ENCODE measurements around the gene MED27.

The MED27 gene

DNA sequence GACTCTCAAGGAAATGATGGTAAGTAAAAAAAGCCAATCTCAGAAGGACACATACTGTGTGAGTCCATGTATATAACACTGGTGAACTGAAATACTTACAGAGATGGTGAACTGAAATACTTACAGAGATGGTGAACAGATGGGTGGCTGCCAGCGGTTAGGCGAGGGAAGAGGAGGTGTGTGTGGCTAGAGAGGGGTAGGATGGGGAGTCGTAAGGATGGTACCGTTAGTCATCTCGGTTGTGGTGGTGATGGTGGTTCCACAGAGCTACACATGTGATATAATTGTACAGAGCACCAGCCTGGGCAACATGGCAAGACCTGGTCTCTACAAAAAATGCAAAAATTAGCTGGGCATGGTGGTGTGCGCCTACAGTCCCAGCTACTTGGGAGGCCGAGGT, 226.2 kb downstream of the MED27 start:
- no peak for DNase-seq (ENCODE audit: low spot score)

DNA sequence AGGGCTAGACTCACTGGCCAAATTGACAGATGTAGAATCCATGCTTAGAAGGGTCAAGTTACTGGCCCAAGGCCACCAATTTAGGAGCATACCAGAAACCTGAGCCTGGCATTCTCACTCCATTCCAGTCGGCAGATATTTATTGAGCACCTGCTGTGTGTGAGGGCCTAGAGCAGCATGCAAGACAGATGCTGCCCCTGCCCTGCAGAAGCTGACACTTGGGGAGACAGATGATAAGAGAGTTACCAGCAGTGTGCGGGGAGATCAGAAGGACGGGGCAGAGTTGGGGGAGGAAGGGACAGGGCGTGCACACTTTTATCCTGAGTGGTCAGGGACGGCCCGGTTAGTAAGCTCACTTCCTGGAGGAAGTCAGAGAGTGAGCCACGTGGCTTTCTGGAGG, 228.3 kb downstream of the MED27 start:
- DNase-seq (ENCODE audit: low spot score) = no peak

DNA sequence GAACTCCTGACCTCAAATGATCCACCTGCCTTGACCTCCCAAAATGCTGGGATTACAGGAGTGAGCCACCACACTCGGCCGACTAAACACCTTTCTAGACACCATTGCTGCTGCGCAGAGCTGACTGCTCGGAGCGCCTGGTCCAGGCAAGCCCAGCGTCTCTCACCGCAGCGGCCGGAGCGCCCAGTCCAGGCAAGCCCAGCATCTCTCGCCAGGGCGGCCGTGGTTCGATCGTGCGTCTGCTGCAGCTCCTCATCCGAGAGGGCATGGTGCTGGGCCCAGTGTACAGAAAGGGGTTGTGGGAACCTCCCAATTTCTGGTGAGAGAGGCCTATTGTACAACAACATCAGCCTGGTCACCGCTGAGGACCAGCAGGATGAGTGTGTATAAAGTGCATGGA, 230.3 kb downstream of the MED27 start:
- DNase-seq (ENCODE audit: low spot score) = no peak

DNA sequence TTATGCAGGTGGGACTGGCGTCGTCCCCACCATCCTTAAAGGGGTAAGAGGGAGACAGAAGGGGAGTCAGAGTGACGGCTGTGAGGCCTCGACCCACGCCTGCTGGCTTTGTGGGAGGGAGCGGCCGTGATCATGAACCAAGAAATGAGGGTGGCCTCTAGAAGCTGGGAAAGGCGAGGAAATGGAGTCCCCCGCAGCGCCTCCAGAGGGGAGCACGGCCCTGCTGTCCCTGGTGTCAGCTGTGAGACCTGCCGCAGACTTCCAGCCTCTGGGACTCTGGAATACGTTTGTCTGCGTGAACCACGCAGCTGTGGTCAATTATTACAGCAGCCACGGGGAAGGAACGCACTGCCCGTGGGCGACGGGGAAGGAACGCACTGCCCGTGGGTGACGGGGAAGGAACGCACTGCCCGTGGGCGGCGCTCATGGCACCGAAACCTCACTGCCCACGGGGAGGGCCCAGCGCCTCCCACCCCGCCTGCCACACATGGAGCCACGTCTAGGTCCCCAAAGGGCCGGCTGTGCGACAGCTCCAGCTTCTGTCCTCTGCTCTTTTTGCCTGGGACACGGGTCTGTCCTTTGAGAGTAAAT, 231.0 kb downstream of the MED27 start:
- DNase-seq (ENCODE audit: low spot score) = no peak

DNA sequence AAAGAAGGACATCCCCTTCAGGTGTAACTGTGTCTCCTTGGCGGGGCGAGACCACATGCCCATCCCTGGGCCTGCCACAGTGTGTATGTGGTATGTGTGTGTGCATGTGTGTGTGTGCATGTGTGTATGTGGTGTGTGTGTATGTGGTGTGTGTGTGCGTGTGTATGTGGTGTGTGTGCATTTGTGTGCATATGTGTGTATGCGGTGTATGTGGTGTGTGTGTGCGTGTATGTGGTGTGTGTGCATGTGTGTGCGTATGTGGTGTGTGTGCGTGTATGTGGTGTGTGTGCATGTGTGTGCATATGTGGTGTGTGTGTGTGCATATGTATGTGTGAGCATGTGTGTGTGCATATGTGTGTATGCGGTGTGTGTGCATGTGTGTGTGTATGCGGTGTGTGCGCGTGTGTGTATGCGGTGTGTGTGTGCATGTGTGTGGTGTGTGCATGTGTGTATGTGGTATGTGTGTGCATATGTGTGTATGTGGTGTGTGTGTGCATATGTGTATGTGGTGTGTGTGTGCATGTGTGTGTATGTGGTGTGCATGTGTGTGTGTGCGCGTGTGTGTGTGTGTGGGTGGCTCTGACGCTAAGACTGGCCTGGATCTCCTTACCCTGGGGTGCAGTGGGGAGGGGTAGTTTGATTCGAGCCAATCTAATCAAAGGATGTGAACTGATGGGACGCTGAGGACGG, 231.9 kb downstream of the MED27 start:
- DNase-seq (ENCODE audit: low spot score) = no peak

DNA sequence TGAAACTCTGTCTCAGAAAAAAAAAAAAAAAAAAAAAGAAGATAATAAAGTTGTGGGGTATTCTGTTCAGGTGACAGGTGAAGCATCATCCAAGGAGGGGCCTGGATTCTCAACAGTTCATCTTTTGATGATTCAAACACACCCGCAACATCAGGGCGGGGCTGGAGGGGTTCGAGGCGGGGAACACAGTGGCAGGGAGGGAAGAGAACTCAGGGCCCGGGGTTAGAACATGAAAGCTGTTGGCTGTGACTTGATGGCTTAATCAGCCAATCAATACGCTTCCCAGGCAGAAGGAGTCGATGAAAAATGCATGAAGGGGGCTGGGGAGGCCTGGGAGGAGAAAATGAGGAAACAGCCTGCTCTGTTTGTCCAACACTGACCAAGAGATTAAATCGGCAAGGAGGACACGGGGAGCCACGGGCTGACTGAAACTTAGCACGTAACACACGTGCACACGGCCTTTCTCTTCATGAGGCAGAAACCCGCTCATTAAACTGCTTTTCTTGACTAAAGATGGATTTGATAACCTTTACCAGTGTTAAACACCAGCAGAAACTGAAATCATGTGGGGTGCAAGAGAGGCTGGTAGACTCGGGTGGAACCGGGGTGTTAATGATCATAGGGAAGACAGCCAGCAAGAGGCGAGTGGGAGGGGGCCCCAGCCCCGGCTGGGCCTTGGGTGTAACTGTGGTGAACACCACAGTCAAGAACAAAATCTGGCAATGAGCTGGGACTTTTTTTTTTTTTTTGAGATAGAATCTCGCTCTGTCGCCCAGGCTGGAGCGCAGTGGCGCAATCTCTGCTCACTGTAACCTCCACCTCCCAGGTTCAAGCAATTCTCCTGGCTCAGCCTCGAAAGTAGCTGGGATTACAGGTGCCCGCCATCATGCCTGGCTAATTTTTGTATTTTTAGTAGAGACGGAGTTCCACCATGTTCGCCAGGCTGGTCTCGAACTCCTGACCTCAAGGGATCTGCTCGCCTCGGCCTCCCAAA, 234.1 kb downstream of the MED27 start:
- no peak for DNase-seq (ENCODE audit: low spot score)

DNA sequence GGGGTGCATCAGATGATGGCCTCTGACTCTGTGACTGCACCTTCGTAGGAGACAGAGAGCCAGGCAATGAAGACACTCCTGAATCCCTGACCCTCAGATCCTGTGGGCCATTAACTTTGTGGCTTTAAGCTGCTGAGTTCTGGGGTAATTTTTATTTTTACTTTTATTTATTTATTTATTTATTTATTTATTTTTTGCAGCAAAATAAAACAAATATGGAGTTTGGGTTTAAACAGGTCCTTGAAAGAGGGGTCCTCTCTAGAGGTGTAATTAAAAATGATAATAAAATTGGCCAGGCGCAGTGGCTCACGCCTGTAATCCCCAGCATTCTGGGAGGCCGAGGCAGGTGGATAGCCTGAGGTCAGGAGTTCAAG, 234.9 kb downstream of the MED27 start:
- DNase-seq (ENCODE audit: low spot score) = no peak

DNA sequence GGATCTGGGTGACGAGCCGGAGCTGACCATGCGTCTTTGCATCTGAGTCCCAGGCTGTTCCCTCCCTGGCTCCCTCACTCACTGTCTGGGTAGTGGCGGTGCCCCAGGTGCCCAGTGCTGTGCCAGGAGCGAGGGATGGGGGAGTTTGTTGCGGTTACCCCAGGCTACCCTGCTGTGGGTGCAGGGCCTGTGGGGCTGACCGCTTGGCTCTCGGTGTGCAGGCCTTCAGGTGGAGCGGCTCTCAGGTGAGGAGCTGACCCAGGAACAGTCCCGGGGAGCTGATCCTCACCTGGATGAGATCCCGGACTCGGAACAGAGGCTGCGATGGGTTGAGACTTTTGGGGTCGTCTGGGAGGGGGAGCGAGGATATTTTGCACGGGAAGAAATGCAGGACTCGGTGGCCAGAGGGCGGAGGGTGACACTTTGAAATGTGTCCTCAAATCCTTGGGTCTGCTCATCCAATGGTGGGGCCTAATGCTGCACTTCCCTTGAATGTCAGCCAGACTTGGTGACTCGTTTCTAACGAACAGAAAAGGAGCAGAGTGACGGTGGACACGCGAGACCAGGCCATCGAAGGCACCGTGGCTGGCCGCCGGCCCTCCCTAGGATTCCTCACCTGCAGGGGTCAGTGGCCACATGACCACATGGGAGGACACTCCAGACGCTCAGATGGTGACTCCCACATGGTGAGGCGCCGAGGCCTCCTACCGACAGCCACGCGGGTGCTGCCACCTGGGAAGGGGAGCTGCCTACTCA, 235.5 kb downstream of the MED27 start:
- DNase-seq (ENCODE audit: low spot score) = no peak

DNA sequence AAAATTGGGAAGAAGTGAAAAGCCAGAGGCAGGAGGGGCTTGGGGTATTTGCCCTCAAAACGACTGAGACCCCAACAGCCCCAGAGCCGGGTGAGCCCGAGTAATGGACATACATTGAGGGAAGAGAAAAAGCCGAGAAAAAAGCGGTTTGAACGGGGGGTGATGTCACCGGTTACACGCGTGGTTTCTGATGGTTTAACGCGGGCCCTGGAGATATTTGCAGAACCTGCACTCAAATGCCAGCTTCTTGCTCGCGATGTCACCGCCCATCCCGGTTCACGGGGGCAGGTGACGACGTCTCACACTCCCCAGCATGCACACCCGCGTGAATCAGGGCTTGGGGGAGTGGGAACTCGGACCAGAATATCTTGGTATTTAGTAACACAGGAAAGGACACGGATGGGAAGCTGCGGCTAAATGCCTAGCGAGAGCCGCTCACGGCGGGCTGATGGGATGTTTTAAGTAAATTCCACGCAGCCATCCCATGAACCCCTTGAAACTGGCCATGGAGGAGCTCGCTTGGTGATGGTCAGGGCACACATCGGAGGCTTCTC, 237.8 kb downstream of the MED27 start:
- DNase-seq (ENCODE audit: low spot score) = no peak

DNA sequence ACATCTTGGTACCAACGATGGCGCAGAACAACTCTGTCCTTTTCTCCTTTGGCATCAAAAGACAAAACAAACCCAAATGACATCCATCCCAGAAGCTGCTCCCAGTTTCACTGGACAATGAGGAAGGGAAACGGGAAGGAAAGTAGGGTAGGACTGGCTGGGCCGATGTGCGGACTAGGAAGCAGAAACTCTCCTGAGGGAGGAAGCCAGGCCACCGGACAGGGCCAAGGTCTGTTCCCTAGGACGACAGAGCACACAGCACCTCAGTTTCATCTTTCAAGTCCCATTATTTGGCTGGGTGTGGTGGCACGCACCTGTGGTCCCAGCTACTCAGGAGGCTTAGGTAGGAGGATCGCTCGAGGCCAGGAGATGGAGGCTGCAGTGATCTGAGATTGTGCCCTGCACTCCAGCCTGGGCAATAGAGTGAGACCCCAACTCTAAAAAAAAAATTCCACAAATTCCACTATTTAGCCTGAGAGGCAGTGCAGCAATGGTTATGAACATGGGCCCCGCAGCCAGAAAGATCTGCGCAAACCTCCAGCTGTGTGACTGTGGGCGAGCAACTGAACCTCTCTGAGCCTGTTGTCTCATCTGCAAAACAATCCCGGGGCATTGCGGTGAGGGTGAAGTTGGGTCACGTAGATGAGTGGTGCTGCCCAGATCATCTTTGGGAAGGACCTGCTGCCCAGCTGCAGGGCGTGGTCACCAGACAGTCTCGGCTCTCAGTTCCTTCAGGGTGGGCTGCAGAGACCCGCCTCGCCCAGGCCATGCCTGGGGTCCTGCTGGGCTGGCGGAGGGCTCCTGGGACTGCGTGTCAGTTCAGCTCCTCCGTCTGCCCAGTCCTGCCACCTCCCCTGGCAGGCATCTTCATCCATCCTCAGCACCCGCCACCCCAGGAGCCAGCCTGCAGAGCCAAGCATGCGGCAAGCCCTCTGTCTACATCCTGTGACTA, 238.6 kb downstream of the MED27 start:
- DNase-seq (ENCODE audit: low spot score) = no peak

DNA sequence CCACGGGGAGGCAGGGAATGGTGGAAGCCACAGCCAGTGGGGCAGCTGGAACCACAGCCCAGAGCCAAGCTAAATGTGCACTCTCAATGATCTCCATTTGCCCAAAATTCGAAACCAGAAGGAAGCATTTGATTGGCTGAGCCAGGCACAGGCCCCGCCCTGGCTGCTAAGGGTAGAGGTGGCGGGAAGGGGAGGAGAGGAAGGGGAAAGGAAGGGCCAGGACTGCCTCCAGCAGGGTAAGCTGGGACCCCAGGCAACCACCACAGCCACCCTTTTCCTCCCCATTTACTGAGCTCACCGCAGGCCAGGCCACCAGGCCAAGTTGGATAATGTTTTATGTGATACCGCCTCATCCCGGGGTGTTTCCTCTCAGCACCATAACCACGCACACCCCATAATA, 239.4 kb downstream of the MED27 start:
- no peak for DNase-seq (ENCODE audit: low spot score)

DNA sequence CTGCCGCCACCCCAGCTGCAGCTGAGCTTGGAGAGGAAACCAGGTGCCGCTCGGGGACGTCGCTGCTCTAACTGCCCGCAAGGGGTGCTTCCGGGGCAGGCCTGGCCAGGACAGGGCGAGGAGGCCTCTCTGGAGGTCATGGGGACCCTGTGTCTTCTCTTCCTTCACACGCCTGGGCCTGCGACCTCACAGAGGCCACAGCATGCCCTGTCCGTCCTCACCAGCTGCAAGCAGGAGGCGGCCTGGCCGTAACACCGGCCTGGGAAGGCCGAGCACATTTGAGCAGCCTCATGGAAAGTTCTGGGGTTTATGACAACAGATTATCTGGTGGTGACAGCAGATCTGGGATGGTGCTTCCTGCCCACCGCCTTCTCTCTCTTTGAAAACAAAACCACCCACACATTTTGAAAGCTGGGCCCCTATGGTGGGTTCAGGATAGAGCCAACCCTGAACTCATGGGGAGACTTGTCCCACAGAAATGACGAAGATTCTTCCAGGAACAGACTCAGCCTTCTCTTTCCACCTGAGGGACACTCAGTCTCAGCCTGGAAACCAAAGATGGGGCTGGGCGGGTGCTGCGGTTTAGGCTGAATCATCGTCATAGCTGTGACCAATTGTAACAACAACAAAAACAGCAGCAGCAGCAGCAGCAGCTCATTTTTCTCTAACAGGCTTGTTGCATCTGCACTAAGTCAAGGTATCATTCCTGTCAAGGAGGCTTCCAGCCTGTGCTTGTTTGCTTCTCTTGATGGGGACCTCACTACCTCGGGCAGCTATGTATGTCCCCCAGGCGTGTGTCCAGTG, 240.2 kb downstream of the MED27 start:
- DNase-seq (ENCODE audit: low spot score) = peak; percentile 83

DNA sequence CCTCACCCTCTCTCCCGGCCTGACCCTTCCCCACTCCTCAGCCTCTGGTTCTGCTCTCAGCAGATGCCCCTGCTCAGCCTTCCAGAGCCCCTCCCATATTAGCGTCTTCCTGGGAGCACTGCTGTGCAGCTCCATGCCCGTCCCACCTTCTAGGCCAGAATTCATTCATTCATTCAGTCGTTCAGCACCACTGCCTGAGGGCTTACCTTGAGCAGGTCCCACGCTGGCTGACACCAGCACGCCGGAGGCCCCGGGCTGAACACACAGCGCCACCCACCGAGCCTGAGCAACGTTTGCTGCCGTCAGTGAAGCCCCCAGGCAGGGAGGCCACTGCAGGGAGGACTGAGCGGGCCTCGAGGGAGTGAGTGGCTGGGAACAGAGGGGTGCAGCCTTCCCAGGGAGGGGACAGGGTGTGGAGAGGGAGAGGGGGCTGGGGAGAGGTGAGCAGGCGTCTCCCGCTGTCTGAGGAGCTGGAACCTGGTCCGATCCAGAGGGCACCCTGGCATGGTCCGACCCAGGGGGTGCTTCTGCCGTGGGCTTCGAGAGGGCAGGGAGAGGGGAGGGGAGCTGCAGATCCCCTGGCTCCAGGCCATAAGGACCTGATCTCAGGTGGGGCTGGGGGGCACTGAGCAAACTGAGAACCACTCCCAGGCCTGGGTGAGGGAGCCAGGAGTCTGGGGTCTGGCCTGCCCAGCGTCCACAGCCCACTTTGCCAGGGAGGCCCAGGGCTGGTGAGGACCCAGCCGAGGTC, 241.0 kb downstream of the MED27 start:
- DNase-seq (ENCODE audit: low spot score) = no peak

DNA sequence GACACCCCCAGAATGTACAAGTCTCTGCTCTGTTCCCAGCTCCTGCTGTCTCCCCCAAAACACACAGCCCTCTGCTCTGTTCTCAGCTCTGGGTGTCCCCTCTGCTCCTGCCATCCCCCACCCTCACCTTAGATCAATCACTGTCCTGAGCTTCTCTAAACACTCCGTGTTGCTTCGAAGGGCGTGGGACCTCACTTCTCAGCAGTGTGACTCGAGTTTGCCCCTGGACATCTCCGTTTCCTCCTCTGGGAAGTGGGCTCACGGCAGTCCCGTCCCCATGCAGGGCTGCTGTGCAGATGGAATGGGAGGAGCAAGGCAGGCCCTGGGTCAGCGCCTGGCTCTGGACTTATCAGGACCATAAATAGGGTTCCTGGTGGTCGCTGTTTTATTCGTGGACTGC, 241.8 kb downstream of the MED27 start:
- no peak for DNase-seq (ENCODE audit: low spot score)

DNA sequence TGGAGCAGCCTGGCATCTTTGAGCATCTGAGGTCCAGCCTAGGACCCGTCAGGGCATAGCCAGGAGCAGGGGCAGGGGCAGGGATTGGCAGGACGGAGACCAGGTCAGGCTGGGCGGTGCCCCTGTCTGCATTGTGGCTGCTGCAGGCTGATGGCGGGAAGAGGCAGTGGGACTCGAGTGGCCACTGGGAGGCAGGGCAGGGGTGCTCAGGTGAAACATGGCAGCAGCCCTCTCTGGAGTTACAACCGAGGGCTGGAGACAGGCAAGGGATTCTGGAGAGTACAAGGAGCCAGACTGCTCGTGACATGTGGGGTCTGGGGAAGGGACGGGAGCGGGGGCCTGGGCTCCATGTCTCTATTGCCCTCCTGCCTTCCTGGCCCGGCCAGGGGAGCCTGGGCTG, 242.4 kb downstream of the MED27 start:
- peak; percentile 9 for DNase-seq (ENCODE audit: low spot score)

DNA sequence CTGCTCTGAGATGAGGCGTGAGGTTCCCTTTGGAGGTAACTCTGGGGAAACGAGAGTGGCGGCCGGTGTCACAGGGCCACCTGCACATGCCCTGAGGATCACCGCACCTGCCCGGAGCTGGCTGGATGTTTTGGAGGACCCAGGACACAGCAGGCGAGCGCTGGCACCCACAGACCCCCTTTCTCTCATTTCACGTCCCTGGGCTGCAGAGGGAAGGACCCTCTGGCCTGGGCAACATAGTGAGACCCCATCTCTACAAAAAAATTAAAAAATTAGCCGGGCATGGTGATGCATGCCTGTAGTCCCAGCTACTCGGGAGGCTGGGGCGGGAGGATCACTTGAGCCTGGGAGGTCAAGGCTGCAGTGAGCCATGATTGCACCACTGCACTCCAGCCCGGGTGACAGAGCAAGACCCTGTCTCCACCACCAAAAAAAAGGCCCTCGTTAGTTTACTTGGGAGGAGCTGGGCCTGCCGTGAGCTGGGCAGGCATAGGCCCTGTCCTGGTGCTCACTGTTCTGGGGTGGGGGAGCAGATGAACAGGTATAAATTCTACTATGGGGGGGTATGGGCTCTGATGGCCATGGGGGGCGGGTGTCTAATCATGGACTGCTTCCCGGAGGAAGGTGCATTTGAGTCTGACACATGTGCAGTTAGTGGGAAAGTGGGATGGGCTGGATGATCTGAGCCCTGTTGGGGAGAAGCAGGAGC, 242.9 kb downstream of the MED27 start:
- DNase-seq (ENCODE audit: low spot score) = no peak

DNA sequence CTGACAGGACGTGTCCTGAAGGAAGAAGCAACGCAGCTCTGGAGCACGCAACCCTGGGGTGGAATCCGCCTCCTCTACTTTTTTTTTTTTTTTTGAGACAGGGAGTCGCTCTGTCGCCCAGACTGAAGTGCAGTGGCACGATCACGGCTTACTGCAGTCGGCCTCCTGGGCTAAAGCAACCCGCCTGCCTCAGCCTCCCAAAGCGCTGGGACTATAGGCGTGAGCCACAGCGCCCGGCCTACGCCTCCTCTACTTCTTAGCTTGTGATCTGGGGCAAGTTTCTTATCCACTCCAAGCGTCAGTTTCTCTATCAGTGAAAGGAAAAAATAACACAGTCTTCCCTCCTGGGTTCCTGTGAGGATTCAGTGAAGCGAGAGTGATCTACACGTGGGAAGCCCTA, 243.6 kb downstream of the MED27 start:
- DNase-seq (ENCODE audit: low spot score) = no peak

DNA sequence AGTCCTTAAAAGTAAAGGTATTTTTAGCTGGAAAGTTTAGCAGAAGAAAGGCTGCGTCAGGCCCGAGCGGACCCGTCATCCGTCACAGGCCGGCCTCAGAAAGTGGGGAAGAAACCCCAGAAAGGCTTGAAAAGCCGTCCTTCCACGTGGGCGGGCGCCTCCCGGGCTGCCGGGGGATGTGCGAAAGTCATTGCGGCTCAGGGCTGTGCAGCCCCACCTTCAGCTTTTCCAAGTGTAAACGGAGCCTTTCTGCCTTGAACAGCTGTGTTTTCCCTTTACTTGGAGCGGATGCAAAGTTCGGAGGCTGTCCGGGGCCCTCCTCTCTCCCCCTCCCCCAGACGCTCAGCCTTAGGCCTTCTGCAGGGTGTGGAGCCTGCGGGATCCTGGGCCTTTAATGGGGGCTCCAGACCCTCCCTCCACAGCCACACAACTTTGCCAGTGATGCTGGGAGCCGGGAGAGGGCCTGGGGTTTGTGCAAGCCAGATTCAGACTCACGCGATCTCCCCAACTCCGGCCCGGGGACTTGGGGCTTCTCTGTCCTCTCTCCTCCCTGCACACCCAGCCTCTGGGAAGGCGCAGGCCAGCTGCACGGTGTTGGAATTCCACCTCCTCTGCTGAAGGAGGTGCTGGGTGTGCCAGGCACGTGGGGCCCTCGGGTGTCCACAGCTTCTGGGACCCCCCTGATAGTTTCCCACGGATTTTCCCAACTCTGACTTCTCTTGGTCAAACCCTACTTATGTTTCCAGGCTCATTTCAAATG, 244.3 kb downstream of the MED27 start:
- DNase-seq (ENCODE audit: low spot score) = no peak

Measured in SW480 (cell line).